ACHN (cell line): Measurements from ENCODE around the gene PLA2G12B.
"Not testable (repeated sequence)": the region's sequence is repeated elsewhere in the genome, so short reads cannot be mapped to it uniquely, and the experiment has no call there.

ENCODE experiments used
- DNase-seq: peaks from one replicate; pipeline ENCODE4 v3.0.0-alpha.2; 2015
- in situ Hi-C: cut with HindIII; loops from 2 replicates; pipeline ENCODE4 v1.10.0; 2017; ENCODE audit warnings: low sequenced_read_pairs, low pct_ligation_motif_present, low pct_unique_long_range_greater_than_20kb

Gene PLA2G12B

DNA sequence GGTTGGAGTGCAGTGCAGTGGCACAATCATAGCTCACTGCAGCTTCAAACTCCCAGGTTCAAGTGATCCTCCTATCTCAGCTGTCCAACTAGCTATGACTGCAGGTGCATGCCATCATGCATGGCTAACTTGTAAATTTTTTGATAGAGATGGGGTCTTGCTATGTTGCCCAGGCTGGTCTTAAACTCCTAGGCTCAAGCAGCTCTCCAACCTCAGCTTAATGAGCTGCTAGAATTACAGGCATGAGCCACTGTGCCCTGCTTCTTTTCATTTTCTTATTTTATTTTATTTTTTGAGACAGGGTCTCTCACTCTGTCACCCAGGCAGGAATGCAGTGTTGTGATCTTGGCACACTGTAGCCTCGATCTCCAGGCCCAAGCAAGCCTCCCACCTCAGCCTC is 7.6 kb downstream of the PLA2G12B start:
- DNase-seq, result no peak
- in situ Hi-C loops, result no loop called here

DNA sequence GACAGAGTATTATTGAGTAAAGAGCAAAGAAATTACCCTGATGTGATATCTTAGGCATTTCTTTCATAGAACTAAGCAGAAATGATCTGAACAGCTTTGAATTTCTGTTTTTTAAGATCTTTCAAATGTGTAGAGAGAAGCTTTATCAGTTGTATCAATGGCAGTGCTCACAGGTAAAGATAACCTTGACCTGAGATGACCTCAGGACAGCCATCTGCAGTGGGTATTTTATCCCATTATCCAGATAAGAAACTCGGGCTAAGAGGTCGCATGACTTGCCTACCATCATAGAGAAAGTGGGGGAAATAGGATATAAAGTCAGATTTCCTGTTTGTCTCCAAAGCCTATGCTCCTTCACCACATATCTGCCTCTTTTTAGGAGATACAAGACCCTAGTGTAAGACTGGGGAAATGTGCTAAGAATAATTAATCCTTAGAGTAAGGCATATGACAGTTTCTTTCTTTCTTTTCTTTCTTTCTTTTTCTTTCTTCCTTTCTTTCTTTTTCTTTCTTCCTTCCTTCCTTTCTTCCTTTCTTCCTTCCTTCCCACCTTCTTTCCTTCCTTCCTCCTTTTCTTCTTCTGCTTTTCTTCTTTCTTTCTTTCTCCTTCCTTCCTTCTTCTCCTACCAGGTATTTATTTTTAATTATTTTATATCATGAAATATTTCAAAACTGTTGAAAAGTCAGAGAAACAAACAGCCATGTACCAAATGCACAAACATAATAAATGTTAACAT is 10.9 kb downstream of the PLA2G12B start:
- in situ Hi-C loops, result no loop called here
- DNase-seq, result no peak

DNA sequence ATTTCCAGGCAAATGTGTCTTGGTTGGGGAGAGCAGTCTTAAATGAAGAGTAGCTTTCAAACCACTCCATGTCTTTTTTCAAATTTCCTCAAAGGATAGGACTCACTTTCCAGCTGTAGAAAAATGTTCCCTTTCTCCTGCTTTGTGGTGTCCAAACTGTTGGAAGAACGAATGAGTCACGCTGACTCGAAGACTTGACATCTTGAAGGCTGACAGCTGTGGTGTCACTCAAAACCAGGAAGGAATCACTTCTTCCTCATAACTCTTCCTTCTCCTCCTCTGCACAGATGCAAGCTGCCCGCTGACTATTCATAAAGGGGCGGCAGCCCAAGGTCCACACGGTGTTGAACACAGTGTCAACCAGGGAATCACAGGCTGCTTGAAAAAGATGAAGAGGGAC is 19.2 kb downstream of the PLA2G12B start:
- in situ Hi-C loops, result no loop called here
- DNase-seq, result peak; percentile 22

DNA sequence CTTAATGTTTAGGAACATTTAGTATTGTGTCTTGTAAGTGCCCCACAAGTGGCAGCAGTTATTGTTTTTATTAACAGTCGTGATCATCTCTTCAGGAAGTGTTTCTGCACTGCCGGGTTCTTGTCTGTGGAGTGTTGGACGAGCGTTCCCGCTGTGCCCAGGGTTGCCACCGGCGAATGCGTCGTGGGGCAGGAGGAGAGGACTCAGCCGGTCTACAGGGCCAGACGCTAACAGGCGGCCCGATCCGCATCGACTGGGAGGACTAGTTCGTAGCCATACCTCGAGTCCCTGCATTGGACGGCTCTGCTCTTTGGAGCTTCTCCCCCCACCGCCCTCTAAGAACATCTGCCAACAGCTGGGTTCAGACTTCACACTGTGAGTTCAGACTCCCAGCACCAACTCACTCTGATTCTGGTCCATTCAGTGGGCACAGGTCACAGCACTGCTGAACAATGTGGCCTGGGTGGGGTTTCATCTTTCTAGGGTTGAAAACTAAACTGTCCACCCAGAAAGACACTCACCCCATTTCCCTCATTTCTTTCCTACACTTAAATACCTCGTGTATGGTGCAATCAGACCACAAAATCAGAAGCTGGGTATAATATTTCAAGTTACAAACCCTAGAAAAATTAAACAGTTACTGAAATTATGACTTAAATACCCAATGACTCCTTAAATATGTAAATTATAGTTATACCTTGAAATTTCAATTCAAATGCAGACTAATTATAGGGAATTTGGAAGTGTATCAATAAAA is 22.2 kb downstream of the PLA2G12B start:
- in situ Hi-C loops, result no loop called here
- no peak for DNase-seq

DNA sequence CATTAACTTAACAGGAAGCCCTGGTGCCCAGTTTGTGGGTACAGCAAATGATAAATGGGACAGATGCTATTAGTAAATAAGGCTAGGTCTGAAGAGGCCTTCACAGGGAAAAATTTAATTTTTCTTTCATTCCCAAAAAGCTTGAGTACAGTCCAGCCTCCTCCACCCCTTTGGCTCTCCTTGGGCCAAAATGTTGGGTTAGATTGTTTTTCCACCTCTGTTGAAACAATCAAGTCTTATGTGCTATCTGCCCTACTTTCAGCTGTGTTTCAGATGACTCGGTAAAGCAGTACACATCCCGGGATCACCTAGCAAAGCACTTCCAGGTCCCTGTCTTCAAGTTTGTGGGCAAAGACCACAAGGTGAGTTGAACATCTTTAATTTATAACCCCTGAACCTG is 24.3 kb downstream of the PLA2G12B start:
- no peak for DNase-seq
- in situ Hi-C loops, result no loop called here

DNA sequence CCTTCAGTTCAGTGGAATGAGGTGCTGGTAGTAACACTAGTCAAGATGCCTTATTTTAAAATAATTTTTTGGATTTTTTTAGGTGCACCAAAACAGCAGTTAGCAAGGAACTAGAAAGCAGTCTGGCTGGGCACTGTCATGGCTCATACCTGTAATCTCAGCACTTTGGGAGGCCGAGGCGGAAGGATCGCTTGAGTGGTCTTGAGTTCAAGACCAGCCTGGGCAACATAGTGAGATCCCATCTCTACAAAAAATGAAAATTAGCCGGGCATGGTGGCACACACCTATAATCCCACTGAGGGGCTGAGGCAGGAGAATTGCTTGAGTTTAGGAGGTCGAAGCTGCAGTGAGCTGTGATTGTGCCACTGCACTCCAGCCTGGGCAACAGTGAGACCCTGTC is 25.8 kb downstream of the PLA2G12B start:
- in situ Hi-C loops, result no loop called here
- no peak for DNase-seq

DNA sequence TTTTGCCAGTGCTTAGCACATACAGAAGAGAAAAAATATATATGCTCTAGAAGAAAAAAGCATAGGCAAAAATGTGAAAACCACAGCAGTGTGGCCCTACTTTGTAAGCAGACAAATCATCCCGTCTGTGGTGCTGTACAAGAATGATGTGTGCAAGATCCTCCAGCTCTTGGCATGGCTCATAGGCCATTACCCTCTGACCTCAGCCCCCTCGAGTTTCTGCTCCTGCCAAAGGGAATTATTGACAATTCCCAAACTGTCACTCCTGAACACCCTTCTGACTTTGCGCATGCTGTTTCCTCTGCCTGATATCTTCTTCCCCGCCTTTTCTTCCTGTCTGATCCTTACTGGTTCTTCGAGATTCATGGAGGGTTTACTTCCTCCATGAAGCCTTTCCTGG is 27.1 kb downstream of the PLA2G12B start:
- DNase-seq, result no peak
- in situ Hi-C loops, result no loop called here

DNA sequence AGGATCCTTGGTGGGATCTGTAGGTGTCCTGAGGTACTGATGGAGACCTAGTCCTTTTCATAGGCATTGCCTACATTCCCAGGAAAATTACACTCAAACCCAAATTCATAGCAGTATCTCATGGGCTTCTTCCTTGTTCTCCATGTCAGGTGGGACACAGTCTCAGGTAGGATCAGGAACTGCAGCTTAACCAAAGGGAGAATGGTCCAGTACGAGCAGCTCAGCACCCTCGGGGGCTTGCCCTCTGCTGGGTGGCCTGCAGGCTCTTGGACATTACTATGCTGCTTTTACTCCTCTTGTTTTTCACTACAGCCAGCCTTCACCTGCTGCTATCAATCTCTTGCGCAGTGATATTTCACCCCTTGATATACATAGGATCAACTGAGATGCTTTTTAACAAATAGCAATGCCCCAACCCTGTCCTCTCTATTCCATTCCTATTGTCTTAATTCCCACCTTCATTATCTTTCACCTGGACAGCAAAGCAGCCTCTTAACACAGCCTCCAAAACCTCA is 28.6 kb downstream of the PLA2G12B start:
- in situ Hi-C loops, result no loop called here
- no peak for DNase-seq

DNA sequence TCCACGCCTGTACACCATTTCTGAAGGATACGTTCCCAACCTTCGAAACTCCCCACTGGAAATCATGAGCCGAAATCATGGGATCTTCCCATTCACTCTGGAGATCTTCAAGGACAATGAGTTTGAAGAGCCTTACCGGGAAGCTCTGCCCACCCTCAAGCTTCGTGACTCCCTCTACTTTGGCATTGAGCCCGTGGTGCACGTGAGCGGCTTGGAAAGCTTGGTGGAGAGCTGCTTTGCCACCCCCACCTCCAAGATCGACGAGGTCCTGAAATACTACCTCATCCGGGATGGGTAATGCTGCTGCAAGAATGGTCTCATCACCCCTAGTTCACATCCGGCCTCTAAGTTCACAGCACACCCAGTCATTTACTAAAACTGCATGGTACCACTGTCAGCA is 30.3 kb downstream of the PLA2G12B start:
- no peak for DNase-seq
- in situ Hi-C loops, result no loop called here

DNA sequence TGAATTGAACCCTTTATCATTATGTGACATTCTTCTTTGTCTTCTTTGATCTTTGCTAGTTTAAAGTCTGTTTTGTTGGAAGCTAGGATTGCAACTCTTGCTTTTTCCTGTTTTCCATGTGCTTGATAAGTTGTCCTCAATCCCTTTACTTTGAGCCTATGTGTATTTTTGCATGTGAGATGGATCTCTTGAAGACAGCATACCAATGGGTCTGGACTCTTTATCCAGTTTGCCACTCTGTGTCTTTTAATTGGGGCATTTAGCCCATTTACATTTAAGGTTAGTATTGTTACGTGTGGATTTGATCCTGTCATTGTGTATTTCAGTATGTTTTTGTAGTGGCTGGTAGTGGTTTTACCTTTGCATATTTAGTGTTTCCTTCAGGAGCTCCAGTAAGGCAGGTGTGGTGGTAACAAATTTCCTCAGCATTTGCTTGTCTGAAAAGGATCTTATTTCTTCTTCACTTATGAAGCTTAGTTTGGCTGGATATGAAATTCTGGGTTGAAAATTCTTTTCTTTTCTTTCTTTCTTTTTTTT is 33.4 kb downstream of the PLA2G12B start:
- DNase-seq, in situ Hi-C loops: not testable (repeated sequence)

DNA sequence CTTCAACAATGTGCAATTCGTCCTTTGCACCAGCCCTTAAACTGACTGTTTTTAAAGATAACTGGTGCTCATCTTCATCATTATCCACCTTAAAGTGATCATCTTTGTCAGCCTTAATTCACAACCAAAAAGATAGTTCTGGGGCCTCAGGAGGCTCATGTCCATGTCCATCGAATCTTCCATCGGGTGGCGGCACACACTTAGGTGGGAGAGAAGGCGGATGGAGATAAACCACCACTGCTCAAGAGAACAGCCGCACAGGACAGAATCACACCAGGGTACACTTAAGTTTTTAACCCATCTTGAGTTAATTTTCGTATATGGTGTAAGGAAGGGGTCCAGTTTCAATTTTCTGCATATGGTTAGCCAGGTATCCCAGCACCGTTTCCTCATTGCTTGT is 36.3 kb downstream of the PLA2G12B start:
- in situ Hi-C loops, result no loop called here
- DNase-seq, result no peak

DNA sequence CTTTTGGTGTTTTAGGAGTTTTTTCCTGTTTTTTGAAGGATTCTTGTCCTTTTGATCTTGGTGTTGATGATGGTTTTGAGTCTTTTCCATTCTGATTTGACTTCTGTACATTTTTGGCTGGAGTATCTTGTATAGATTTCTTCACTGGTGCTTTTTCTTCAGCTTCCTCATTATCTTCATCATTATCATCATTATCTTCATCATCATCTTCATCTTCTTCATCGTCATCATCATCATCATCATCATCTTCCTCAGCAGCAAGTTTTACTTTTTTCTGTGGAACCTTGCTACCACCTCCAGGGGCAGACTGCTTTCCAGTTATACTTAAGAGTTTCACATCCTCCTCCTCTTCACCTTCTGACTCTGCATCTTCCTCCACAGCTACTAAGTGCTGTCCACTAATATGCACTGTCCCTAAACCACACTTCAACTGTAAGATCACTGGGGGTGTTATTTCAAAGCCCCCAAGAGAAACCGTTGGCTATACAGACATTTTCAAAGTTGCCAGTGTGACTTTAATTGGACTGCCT is 36.7 kb downstream of the PLA2G12B start:
- in situ Hi-C loops, DNase-seq: not testable (repeated sequence)

DNA sequence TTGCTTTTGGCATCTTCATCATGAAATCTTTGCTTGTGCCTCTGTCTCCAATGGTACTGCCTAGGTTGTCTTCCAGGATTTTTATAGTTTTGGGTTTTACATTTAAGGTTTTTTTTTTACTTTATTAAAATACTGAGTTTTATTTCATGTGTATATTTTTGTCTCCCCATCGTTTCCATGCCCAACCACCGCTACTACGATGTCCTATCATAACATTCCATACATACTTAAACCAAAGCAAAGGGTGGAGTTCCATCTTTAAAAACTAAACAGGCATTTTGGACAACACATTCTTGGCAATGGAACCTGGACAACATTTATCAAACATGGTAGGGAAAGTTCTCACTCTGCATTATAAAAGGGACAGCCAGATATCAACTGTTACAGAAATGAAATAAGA is 37.4 kb downstream of the PLA2G12B start:
- in situ Hi-C loops, DNase-seq: not testable (repeated sequence)

DNA sequence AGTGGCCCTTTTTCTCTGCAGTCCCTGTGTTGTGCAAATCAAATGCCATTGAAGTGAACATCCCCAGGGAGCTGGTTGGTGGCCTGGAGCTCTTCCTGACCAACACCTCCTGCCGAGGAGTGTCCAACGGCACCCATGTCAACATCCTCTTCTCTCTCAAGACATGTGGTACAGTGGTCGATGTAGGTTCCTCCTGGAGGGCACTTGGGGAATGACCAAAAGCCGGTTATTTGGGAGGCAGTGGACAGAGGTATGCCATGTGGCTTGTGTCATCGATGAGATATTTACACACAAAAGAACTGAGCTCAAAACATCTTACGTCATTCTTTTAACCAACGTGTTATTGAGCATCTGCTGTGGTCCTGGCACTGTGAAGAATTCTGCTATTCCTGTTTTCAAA is 41.3 kb downstream of the PLA2G12B start:
- no peak for DNase-seq
- in situ Hi-C loops, result no loop called here

DNA sequence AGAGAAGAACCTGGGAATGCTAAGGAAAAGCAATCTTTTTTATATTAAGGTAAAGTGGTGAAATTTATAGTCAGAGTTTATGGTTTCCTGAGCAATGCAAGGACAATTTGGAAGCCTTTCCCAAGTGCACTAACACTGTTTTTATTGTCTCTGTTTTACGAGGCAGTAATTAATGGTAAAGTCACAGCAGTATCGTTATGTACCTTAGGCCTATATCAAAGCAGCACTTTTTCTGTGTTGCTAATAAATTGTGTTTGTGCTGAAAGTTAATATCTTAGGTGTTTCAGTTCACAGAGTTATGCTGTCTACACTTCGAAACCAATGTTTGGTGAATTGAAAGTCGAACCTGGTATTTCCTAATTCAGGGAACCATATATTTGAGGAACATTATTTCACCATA is 41.9 kb downstream of the PLA2G12B start:
- no peak for DNase-seq
- in situ Hi-C loops, result no loop called here

DNA sequence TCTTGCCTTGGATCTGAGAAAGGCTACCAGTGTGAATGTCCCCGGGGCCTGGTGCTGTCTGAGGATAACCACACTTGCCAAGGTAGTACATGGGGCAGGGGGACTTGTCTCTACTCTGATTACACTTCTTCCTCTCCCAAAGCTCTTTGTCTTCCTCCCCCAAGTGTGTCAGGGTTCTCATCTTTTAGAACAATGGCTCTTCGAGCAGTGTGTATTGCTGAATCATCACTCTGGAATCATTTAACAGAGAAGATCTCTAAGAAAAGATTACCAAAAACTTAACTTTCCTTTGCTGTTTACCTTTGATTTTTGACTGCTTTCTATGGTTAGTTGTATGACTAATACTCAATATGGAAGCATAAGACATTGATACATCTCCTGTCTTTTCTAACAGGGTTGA is 42.8 kb downstream of the PLA2G12B start:
- in situ Hi-C loops, result no loop called here
- DNase-seq, result no peak

DNA sequence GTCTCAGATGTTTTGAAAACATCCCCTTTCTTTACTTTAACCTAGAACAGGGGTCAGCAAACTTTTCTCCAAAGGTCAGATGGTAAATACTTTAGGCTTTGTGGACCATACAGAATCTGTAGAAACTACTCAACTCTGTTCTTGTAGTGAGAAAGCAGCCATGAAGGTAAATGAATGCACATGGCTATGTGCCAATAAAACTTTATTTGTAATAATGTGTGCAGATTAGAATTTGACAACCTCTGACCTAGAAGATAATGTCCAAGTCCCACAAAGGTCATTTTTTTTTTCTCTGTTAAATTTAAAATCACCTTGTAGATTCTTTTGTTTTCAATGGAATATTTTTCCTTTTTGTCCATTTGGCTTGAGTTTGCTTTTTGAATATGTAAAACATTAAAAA is 43.9 kb downstream of the PLA2G12B start:
- in situ Hi-C loops, result no loop called here
- DNase-seq, result no peak

DNA sequence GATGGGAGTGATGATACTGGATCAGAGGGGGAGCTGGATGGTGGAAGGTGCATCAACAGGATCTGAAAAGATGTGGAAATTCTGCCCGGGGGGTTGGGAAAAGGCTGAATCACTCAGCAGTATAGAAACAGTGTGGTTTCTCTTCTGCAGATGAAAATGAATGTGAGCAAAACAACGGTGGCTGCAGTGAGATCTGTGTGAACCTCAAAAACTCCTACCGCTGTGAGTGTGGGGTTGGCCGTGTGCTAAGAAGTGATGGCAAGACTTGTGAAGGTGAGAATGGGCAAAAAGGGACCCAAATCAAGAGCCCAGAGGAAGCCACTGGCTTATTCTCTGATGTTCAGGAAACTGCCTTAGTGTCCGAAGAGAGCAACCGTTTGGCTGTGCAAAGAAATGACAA is 48.2 kb downstream of the PLA2G12B start:
- in situ Hi-C loops, result no loop called here
- no peak for DNase-seq

DNA sequence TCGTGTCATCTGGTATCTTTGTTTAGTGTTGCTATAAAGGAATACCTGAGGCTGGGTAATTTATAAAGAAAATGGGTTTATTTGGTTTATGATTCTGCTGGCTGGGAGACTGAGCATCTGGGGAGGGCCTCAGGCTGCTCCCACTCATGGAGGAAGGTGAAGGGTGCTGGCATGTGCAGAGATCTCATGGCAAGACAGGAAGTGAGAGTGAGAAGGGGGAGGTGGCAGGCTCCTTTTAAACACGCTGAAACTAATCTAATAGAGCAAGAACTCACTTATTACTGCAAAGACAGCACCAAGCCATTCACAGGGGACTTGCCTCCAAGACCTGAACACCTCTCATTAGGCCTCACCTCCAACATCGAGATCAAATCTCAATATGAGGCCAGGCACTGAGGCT is 49.8 kb downstream of the PLA2G12B start:
- in situ Hi-C loops, result no loop called here
- DNase-seq, result no peak
